Fibroblast of mammary gland (primary cell): ENCODE results near the gene TMEM238L.
"Not testable (repeated sequence)": the region's sequence is repeated elsewhere in the genome, so short reads cannot be mapped to it uniquely, and the experiment has no call there.

ENCODE experiments used
- DNase-seq: peaks from one replicate; pipeline ENCODE4 v3.0.0-alpha.2; 2010; ENCODE audit warnings: low read depth
- H3K4me3 ChIP-seq: 2 replicates; pipeline ENCODE4 v1.5.1; 2011; ENCODE audit warnings: low read depth, mild to moderate bottlenecking, low read length, moderate library complexity; ENCODE audit not compliant: control insufficient read depth
- TF ChIP-seq, protein P1 (sequence below): conservative IDR thresholded peaks from 2 replicates; pipeline ENCODE4 v1.5.1; 2011; ENCODE audit warnings: low read depth, low read length, inconsistent platforms; ENCODE audit not compliant: control insufficient read depth, insufficient read depth

TMEM238L gene, protein sequence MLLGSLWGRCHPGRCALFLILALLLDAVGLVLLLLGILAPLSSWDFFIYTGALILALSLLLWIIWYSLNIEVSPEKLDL

DNA sequence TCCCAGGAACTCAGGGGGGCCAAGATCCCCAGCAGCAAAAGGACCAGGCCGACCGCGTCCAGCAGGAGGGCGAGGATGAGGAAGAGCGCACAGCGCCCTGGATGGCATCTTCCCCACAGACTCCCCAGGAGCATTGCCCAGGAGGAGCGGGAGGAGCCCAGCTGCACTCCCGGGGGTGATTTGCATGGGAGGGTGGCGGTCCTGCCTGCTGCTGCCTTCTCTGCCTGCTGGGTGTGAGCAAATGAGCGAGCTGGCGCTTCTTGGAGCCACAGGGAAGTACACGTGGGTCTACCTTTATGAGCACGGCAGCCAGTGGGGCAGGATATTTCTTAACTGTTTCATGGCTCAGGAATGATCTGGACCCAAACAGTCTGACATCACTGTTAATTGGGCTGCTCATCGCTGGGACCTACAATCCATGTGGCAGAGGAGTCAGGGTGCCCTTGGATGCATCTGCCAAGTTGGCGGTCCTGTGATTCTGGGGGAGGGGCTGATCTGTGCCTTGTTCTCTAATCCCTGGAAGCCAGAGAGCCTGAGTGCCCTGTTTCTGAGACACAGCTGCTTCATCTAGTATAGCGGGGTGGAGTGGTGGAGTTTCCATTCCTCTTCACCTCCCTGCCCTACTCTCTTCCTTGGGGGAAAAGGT lies at the start of gene TMEM238L:
TMEM238L (minus strand) TSS at position 270 of the 646 bp plus-strand sequence; CDS start at position 134, 136 bp downstream.
- H3K4me3 ChIP-seq = no peak within 1 kb of the TSS
- TF ChIP-seq, protein P1, sequence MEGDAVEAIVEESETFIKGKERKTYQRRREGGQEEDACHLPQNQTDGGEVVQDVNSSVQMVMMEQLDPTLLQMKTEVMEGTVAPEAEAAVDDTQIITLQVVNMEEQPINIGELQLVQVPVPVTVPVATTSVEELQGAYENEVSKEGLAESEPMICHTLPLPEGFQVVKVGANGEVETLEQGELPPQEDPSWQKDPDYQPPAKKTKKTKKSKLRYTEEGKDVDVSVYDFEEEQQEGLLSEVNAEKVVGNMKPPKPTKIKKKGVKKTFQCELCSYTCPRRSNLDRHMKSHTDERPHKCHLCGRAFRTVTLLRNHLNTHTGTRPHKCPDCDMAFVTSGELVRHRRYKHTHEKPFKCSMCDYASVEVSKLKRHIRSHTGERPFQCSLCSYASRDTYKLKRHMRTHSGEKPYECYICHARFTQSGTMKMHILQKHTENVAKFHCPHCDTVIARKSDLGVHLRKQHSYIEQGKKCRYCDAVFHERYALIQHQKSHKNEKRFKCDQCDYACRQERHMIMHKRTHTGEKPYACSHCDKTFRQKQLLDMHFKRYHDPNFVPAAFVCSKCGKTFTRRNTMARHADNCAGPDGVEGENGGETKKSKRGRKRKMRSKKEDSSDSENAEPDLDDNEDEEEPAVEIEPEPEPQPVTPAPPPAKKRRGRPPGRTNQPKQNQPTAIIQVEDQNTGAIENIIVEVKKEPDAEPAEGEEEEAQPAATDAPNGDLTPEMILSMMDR = no peak
- no peak for DNase-seq

DNA sequence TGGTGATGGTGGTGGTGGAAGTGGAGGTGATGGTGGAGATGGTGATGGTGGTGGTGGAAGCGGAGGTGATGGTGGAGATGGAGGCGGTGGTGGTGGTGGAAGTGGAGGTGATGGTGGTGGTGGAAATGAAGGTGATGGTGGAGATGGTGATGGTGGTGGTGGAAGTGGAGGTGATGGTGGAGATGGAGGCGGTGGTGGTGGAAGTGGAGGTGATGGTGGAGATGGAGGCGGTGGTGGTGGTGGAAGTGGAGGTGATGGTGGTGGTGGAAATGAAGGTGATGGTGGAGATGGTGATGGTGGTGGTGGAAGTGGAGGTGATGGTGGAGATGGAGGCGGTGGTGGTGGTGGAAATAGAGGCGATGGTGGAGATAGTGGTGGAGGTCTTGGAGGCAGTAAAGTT lies 42.7 kb upstream of the TMEM238L start:
- H3K4me3 ChIP-seq, DNase-seq: not testable (repeated sequence)

DNA sequence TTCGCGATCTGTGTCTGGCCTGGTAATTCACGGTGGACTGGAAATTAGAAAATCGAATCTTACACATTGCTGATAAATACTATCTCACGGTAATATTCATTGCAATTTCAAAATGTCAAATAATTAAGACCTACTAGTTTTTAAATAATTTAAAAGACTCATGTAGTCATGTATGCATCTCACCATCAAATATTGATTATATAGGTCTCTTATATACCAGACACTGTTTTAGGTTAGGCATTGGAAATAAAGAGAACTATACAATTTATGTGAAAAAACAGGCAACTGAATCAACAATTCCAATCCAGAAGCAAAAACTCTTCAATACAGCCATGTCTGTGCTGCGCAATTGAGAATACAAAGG lies 41.5 kb upstream of the TMEM238L start:
- H3K4me3 ChIP-seq = no peak overlapping the region
- TF ChIP-seq, protein P1 = no peak
- no peak for DNase-seq

DNA sequence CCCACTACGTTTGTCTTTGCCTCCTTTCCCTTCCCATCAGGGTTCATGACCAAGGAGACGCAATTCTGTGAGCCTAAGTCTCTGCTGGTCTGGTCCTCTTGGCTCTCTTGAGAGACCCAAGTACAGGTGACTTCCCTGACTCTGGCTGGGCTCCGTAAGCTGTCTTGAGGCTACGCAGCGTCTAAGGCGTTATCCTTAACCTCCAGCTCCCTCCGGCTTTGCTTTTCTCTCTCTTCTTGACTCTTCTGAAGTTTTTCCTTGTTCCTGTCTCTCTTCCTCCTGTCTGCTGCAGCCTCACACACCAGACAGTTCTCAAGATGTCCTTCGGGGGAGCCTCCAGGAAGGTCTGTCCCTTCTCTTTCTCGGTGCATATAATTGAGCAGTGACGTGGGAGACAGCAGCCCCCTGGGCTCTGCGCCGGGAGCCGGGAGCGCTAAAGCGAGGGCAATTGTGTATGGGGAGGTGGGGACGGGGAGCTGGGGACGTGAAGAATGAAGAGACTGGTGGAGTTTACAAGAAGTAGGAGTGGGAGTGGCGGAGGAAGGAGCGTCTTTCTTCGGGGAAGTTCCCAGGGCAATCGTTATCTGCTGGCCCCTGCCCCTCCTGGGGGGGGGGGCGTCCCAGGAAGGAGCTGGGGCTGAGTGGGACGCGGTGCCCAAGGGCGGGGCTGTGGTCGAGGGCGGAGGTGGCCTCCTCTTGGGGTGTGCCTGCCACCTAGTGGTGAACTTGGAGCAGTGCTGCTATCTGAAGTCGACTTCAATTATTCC lies 40.9 kb upstream of the TMEM238L start:
- DNase-seq = peak; percentile 62
- peak overlapping the region; percentile 35 for H3K4me3 ChIP-seq
- TF ChIP-seq, protein P1 = peak; percentile 86

DNA sequence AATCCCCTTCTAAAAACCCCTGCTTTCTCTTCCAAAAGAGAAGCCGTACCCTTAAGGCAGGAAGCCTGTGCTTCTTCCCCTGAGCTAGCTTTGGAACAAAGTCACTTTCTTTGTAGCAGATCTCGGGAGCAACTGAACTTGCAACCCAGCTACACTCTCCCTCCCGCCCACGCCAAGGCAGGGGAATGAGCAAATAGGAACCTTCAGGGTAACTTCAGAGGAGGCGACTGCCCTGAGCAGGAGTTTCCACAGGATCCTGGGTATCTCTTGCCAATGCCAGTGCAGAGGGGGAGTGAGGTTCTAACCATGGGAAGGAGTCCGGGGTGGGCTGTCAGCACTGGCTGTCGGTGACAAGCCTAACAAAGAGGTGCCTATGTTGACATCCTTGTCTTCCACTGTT lies 39.9 kb upstream of the TMEM238L start:
- DNase-seq = no peak
- TF ChIP-seq, protein P1 = no peak
- H3K4me3 ChIP-seq = no peak overlapping the region

DNA sequence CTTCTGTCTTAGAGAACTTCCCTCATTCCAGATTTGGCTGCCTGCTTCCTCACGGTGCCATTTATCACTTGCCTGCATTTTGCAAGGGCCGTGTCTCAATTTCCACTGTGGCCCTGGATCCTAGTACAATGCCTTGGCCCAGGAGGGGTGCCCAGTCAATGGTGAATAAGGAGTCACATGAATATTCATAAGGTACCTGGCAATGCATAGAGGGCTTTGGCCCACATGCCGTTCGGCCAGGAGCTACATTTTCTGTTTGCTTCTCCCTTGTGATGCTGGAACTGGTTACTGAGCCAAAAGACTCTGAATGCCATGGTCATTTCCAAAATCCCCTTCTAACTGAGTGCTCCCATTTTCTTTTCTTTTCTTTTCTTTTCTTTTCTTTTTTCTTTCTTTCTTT lies 38.8 kb upstream of the TMEM238L start:
- DNase-seq = no peak
- no peak overlapping the region for H3K4me3 ChIP-seq
- TF ChIP-seq, protein P1 = no peak

DNA sequence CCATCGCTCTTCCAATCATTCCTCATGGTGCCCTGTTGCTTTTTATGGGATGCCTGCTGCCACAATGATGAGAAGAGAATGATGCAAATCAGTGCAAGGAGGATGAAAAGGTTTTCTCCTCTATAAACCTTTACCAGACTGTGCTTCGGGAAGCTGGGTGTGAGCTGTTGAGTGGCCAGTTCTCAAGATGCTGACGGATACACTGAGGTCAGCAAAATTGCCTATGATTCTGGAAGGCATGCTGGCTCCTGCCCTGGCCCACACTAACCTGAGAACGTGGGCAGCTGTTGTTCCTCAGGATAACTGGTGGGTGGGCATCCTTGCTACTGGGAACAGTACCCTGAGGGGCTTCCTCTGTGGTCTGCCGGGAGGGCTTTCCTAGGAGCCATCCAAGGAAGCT lies 34.8 kb upstream of the TMEM238L start:
- TF ChIP-seq, protein P1 = no peak
- DNase-seq = no peak
- H3K4me3 ChIP-seq = no peak overlapping the region
